A549 (cell line): ENCODE results near the gene KLRC4. TPM values are rescaled to one million over a fixed set of nuclear protein-coding genes. Genes with fewer than 3 reads are reported as not detected.

Experiments used
- ATAC-seq, 2 experiments: fragments of 200-7000 bp in 1 of 2; fragments of >200 bp in 1 of 2; cut with Nextera tagmentation in 1 of 2; cut with Tn5 transposase in 1 of 2; 3 replicates each; pipeline versions ENCODE4 v1.8.0 to v1.9.1; 2018 to 2020; ENCODE audit warnings: mild to moderate bottlenecking in 1 of 2, moderate library complexity in 1 of 2
- CTCF ChIA-PET: fragments of 300-600 bp; sonication (Branson Sonifier 250); formaldehyde crosslinking; extraction: SDS; loops from one replicate; lab custom pipeline; 2021; ENCODE audit warnings: antibody characterized with exemption, inconsistent platforms; lab: Yijun Ruan, JAX
- POLR2A ChIA-PET: fragments of 350-600 bp; formaldehyde crosslinking; extraction: SDS; loops from one replicate; lab custom pipeline; 2021; ENCODE audit warnings: antibody characterized with exemption, inconsistent platforms; lab: Yijun Ruan, JAX
- DNase-seq, 2 experiments: peaks; one replicate each; pipeline versions ENCODE4 v3.0.0 to v3.0.0-alpha.2; 2011 to 2016; ENCODE audit warnings: low read depth in 1 of 2, low spot score in 1 of 2
- FAIRE-seq: peaks from 2 replicates; lab custom pipeline; 2011; peaks lifted over from hg19 to GRCh38; lab: Jason Lieb, UNC
- H3K27ac ChIP-seq, 2 experiments: fragments of >200 bp; sonication (Bioruptor Twin); formaldehyde crosslinking; 3 replicates each; pipeline ENCODE4 v1.5.1; 2016 to 2017
- H3K4me1 ChIP-seq: fragments of >200 bp; sonication (Bioruptor Twin); formaldehyde crosslinking; 3 replicates; pipeline ENCODE4 v1.6.1; 2016
- H3K4me2 ChIP-seq: fragments of >200 bp; sonication (Bioruptor Twin); formaldehyde crosslinking; 3 replicates; pipeline ENCODE4 v1.6.1; 2016
- H3K4me3 ChIP-seq: fragments of >200 bp; sonication (Bioruptor Twin); formaldehyde crosslinking; 3 replicates; pipeline ENCODE4 v1.5.1; 2016
- H3K9me3 ChIP-seq: fragments of >200 bp; sonication (Bioruptor Twin); formaldehyde crosslinking; 3 replicates; pipeline ENCODE4 v1.6.1; 2016
- E2F6 ChIP-seq: IDR thresholded peaks from 2 replicates; pipeline ENCODE4 v1.6.1; 2012; ENCODE audit warnings: low read depth, borderline replicate concordance
- EHF ChIP-seq: fragments of 250-450 bp; sonication (Bioruptor Pico); IDR thresholded peaks from 2 replicates; pipeline ENCODE4 v1.5.0; 2020; ENCODE audit warnings: mild to moderate bottlenecking
- EHMT2 ChIP-seq: fragments of 200-600 bp; sonication (generic); IDR thresholded peaks from 2 replicates; pipeline ENCODE4 v1.6.1; 2016; ENCODE audit warnings: antibody characterized with exemption, low read depth, mild to moderate bottlenecking, moderate library complexity
- EP300 ChIP-seq, 2 experiments: fragments of >200 bp; sonication (Bioruptor Twin); formaldehyde crosslinking; IDR thresholded peaks; 2 replicates in 1 of 2; 3 replicates in 1 of 2; pipeline ENCODE4 v1.6.1; 2016 to 2017
- ESRRA ChIP-seq: fragments of 150-350 bp; IDR thresholded peaks from 2 replicates; pipeline ENCODE4 v1.6.1; 2014; ENCODE audit warnings: mild to moderate bottlenecking, low read length, borderline replicate concordance
- FOSL2 ChIP-seq, 2 experiments: fragments of 450-650 bp in 1 of 2; fragments of >200 bp in 1 of 2; sonication (Bioruptor Twin) in 1 of 2; formaldehyde crosslinking; IDR thresholded peaks; 2 replicates each; pipeline versions ENCODE4 v1.5.0 to v1.6.1; 2016 to 2020; ENCODE audit warnings: mild to moderate bottlenecking in 1 of 2, moderate library complexity in 1 of 2
- HOXA7 ChIP-seq: fragments of 250-450 bp; sonication (Bioruptor Pico); IDR thresholded peaks from 2 replicates; pipeline ENCODE4 v1.5.0; 2020; ENCODE audit warnings: mild to moderate bottlenecking, moderate library complexity
- HOXB5 ChIP-seq: fragments of 250-450 bp; sonication (Bioruptor Pico); IDR thresholded peaks from 2 replicates; pipeline ENCODE4 v1.5.0; 2020; ENCODE audit warnings: mild to moderate bottlenecking, moderate library complexity
- JUNB ChIP-seq: fragments of >200 bp; sonication (Bioruptor Twin); formaldehyde crosslinking; IDR thresholded peaks from 2 replicates; pipeline ENCODE4 v1.6.1; 2016
- KDM5A ChIP-seq: fragments of 200-600 bp; sonication (generic); IDR thresholded peaks from 2 replicates; pipeline ENCODE4 v1.6.1; 2016; ENCODE audit warnings: antibody characterized with exemption, mild to moderate bottlenecking
- MAFK ChIP-seq: fragments of 450-650 bp; IDR thresholded peaks from 2 replicates; pipeline ENCODE4 v1.6.1; 2014; ENCODE audit not compliant: partially characterized antibody
- MYC ChIP-seq: IDR thresholded peaks from 2 replicates; pipeline ENCODE4 v1.6.1; 2012; ENCODE audit warnings: mild to moderate bottlenecking, inconsistent platforms, low read length, improper control_type of control experiment, borderline replicate concordance
- NPAS2 ChIP-seq: fragments of 250-450 bp; sonication (Bioruptor Pico); IDR thresholded peaks from 2 replicates; pipeline ENCODE4 v1.8.0; 2022; ENCODE audit warnings: mild to moderate bottlenecking, moderate library complexity, borderline replicate concordance
- PBX3 ChIP-seq: IDR thresholded peaks from 2 replicates; pipeline ENCODE4 v1.6.1; 2012
- RAD21 ChIP-seq, 2 experiments: fragments of >200 bp in 1 of 2; sonication (Bioruptor Twin) in 1 of 2; formaldehyde crosslinking in 1 of 2; IDR thresholded peaks in 1 of 2; conservative IDR thresholded peaks in 1 of 2; 2 replicates in 1 of 2; 3 replicates in 1 of 2; pipeline ENCODE4 v1.6.1; 2012 to 2018; ENCODE audit warnings: inconsistent platforms in 1 of 2
- RFX5 ChIP-seq: fragments of 450-650 bp; IDR thresholded peaks from 2 replicates; pipeline ENCODE4 v1.7.1; 2014; ENCODE audit warnings: antibody characterized with exemption, mild to moderate bottlenecking, moderate library complexity
- SREBF2 ChIP-seq: fragments of 450-650 bp; IDR thresholded peaks from 2 replicates; pipeline ENCODE4 v1.6.1; 2014; ENCODE audit warnings: mild to moderate bottlenecking, moderate library complexity
- TP53 ChIP-seq: fragments of 250-450 bp; sonication (Bioruptor Pico); IDR thresholded peaks from 2 replicates; pipeline ENCODE4 v1.5.0; 2021; ENCODE audit warnings: mild to moderate bottlenecking, moderate library complexity
- ZSCAN20 ChIP-seq: fragments of 250-450 bp; sonication (Bioruptor Pico); IDR thresholded peaks from 2 replicates; pipeline ENCODE4 v1.8.0; 2022; ENCODE audit warnings: mild to moderate bottlenecking, moderate library complexity
- WGBS: methylation state at CpG from one replicate; pipeline ENCODE4 v1.1.6; 2017; ENCODE audit errors: missing lambda C conversion rate; 5-methylcytosine and 5-hydroxymethylcytosine counted together
- polyA plus RNA-seq, 4 experiments: library from polyadenylated mRNA; depleted of rRNA in 3 of 4; stranded (reverse); fragments of >200 nt; fragmentation: RNase III in 1 of 4; extraction: RNeasy Plus Mini Kit Qiagen cat#74134 plus additional on column Dnase treatment in 1 of 4; gene quantifications; 2 replicates in 3 of 4; 3 replicates in 1 of 4; pipeline ENCODE4 v1.2.3, GENCODE V29; 2011 to 2017
- TF ChIP-seq, protein P1 (sequence below): fragments of >200 bp; sonication (Bioruptor Twin); formaldehyde crosslinking; IDR thresholded peaks from 3 replicates; pipeline ENCODE4 v1.6.1; 2016
- TF ChIP-seq, protein P2 (sequence below): fragments of >200 bp; sonication (Bioruptor Twin); formaldehyde crosslinking; IDR thresholded peaks from 2 replicates; pipeline ENCODE4 v1.6.1; 2016

Gene KLRC4
- polyA plus RNA-seq, 2 of the 4 experiments (the other 2 are of a cell fraction): not detected

DNA sequence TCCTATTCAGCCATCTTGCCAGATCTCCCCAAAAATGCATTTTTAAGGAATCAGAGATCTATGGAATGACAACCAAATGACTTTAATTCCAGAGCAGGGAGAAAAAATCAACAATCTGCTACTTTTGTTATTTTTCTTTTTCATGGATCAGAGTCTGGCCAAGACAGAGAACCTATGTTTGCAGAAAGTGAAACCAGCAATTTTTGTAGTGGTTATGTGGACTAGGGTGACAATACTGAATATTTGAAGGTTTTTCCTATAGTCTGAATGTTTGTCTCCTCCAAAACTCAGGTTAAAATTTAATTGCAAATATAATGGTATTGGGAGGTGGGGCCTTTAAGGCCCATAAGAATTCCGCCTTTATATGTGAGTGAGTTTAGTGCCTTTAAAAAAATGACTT, 50.6 kb downstream of the KLRC4 start:
- FAIRE-seq: no peak
- ChIA-PET POLR2A (no interaction called here), CTCF (interaction anchor here (0.6 to 1.3 kb wide), 2 partner anchors 7 to 984 kb away, joined by 3 read pairs; no protein-coding TSS in a partner anchor)
- 80% methylated on average over 1 of the region's 1 CpG for WGBS
- no peak for ATAC-seq
- no peak overlapping the region for H3K27ac ChIP-seq
- TF ChIP-seq RFX5: no peak
- no peak for TF ChIP-seq TP53 (CRISPR knock-in tag)
- TF ChIP-seq, protein P1, sequence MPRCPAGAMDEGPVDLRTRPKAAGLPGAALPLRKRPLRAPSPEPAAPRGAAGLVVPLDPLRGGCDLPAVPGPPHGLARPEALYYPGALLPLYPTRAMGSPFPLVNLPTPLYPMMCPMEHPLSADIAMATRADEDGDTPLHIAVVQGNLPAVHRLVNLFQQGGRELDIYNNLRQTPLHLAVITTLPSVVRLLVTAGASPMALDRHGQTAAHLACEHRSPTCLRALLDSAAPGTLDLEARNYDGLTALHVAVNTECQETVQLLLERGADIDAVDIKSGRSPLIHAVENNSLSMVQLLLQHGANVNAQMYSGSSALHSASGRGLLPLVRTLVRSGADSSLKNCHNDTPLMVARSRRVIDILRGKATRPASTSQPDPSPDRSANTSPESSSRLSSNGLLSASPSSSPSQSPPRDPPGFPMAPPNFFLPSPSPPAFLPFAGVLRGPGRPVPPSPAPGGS: no peak
- TF ChIP-seq EHF: no peak
- TF ChIP-seq SREBF2: no peak
- no peak for TF ChIP-seq MAFK
- no peak for TF ChIP-seq HOXB5 (CRISPR knock-in tag)
- no peak for TF ChIP-seq E2F6
- TF ChIP-seq MYC: no peak
- TF ChIP-seq PBX3: no peak
- TF ChIP-seq, protein P2, sequence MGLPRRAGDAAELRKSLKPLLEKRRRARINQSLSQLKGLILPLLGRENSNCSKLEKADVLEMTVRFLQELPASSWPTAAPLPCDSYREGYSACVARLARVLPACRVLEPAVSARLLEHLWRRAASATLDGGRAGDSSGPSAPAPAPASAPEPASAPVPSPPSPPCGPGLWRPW: no peak
- TF ChIP-seq FOSL2 (IDR thresholded peaks at IDR 0.05): no peak
- TF ChIP-seq FOSL2 (CRISPR knock-in tag; IDR thresholded peaks at IDR 0.05): no peak
- TF ChIP-seq KDM5A: no peak
- no peak for TF ChIP-seq NPAS2 (CRISPR knock-in tag)
- TF ChIP-seq HOXA7 (CRISPR knock-in tag): no peak
- no peak for TF ChIP-seq EP300 (IDR thresholded peaks at IDR 0.05)
- no peak for TF ChIP-seq RAD21 (conservative IDR thresholded peaks at IDR 0.05 in 1 of 2, IDR thresholded peaks at IDR 0.05 in 1 of 2)
- TF ChIP-seq ESRRA: no peak
- no peak for TF ChIP-seq EHMT2
- no peaks in the 10 kb centered on the region for H3K9me3 ChIP-seq
- H3K4me3 ChIP-seq: no peak overlapping the region
- no peak overlapping the region for H3K4me2 ChIP-seq
- H3K4me1 ChIP-seq: 0 out of 3 replicates have a peak, but pooled peaks cover 2% of the 10 kb centered on the region
- no peak for DNase-seq

DNA sequence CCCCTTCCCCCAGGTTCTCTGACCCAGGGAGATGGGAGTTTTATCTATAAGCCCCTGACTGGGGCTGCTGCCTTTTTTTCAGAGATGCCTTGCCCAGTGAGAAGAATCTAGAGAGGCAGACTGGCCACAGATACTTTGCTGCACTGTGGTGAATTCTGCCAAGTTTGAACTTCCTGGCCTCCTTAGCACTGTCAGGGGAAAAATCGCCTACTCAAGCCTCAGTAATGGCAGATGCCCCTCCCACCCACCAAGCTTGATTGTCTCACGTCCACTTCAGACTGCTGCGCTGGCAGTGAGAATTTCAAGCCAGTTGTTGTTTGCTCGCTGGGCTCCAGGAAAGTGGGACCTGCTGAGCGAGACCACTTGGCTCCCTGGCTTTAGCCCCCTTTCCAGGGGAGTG, 51.4 kb downstream of the KLRC4 start:
- Histone ChIP-seq H3K27ac (no peak overlapping the region), H3K9me3 (no peaks in the 10 kb centered on the region), H3K4me1 (no peaks in the 10 kb centered on the region), H3K4me2 (no peak overlapping the region), H3K4me3 (no peak overlapping the region)
- CTCF ChIA-PET: interaction anchor here (1.3 kb wide), 1 partner anchor 8 kb away, joined by 3 read pairs; no protein-coding TSS in a partner anchor
- 75% methylated on average over 5 of the region's 5 CpGs for whole genome bisulfite sequencing
- no peak for ATAC-seq
- no peak for FAIRE-seq
- POLR2A ChIA-PET: no interaction called here
- TF ChIP-seq ZSCAN20 (CRISPR knock-in tag) (no peak), JUNB (no peak), PBX3 (no peak)
- TF ChIP-seq, protein P2: no peak
- DNase-seq: no peak

Other genes with a start within 250 kb of the KLRC4 start
- 0.59 and 0.95 TPM in 2 replicates for gene OLR1, start 237.6 kb downstream of the KLRC4 start, polyA plus RNA-seq (2011; rRNA removed)
- gene OLR1, start 237.6 kb downstream of the KLRC4 start, polyA plus RNA-seq (2017; fragmentation: RNase III; extraction: RNeasy Plus Mini Kit Qiagen cat#74134 plus additional on column Dnase treatment): 0.44 to 0.92 TPM (median 0.81 TPM) in 3 replicates
- gene TMEM52B, start 230.7 kb downstream of the KLRC4 start, polyA plus RNA-seq (2011; rRNA removed): 0.08 and 0.39 TPM in 2 replicates
- gene TMEM52B, start 230.7 kb downstream of the KLRC4 start, polyA plus RNA-seq (2017; fragmentation: RNase III; extraction: RNeasy Plus Mini Kit Qiagen cat#74134 plus additional on column Dnase treatment): 0.05 to 0.08 TPM (median 0.05 TPM) in 3 replicates
- 46.2 and 58.6 TPM in 2 replicates for gene GABARAPL1, start 196.9 kb downstream of the KLRC4 start, polyA plus RNA-seq (2011; rRNA removed)
- 28.7 to 37.8 TPM (median 35.9 TPM) in 3 replicates for gene GABARAPL1, start 196.9 kb downstream of the KLRC4 start, polyA plus RNA-seq (2017; fragmentation: RNase III; extraction: RNeasy Plus Mini Kit Qiagen cat#74134 plus additional on column Dnase treatment)
- gene KLRD1, start 101.9 kb downstream of the KLRC4 start, polyA plus RNA-seq (2011; rRNA removed): 0.01 TPM in 1 of 2 replicates, not detected in the other
- gene KLRD1, start 101.9 kb downstream of the KLRC4 start, polyA plus RNA-seq (2017; fragmentation: RNase III; extraction: RNeasy Plus Mini Kit Qiagen cat#74134 plus additional on column Dnase treatment): not detected in 3 replicates
- gene KLRK1, start 19.7 kb downstream of the KLRC4 start, polyA plus RNA-seq (2011; rRNA removed): not detected in 2 replicates
- not detected in 3 replicates for gene KLRK1, start 19.7 kb downstream of the KLRC4 start, polyA plus RNA-seq (2017; fragmentation: RNase III; extraction: RNeasy Plus Mini Kit Qiagen cat#74134 plus additional on column Dnase treatment)
- 0.10 TPM in 1 of 2 replicates, not detected in the other for gene KLRC3, start 10.8 kb upstream of the KLRC4 start, polyA plus RNA-seq (2011; rRNA removed)
- not detected in 3 replicates for gene KLRC3, start 10.8 kb upstream of the KLRC4 start, polyA plus RNA-seq (2017; fragmentation: RNase III; extraction: RNeasy Plus Mini Kit Qiagen cat#74134 plus additional on column Dnase treatment)
- 0.52 and 0.83 TPM in 2 replicates for gene KLRC2, start 26.3 kb upstream of the KLRC4 start, polyA plus RNA-seq (2011; rRNA removed)
- gene KLRC2, start 26.3 kb upstream of the KLRC4 start, polyA plus RNA-seq (2017; fragmentation: RNase III; extraction: RNeasy Plus Mini Kit Qiagen cat#74134 plus additional on column Dnase treatment): 0.25 to 0.42 TPM in 2 of 3 replicates, not detected in the other
- not detected in 2 replicates for gene KLRC1, start 43.6 kb upstream of the KLRC4 start, polyA plus RNA-seq (2011; rRNA removed)
- gene KLRC1, start 43.6 kb upstream of the KLRC4 start, polyA plus RNA-seq (2017; fragmentation: RNase III; extraction: RNeasy Plus Mini Kit Qiagen cat#74134 plus additional on column Dnase treatment): not detected in 3 replicates
- 0.93 and 1.9 TPM in 2 replicates for gene EIF2S3B, start 96.1 kb upstream of the KLRC4 start, polyA plus RNA-seq (2011; rRNA removed)
- 1.1 to 2.0 TPM (median 1.4 TPM) in 3 replicates for gene EIF2S3B, start 96.1 kb upstream of the KLRC4 start, polyA plus RNA-seq (2017; fragmentation: RNase III; extraction: RNeasy Plus Mini Kit Qiagen cat#74134 plus additional on column Dnase treatment)
- 43.1 and 90.5 TPM in 2 replicates for gene MAGOHB, start 203.9 kb upstream of the KLRC4 start, polyA plus RNA-seq (2011; rRNA removed)
- 83.4 to 93.3 TPM (median 83.5 TPM) in 3 replicates for gene MAGOHB, start 203.9 kb upstream of the KLRC4 start, polyA plus RNA-seq (2017; fragmentation: RNase III; extraction: RNeasy Plus Mini Kit Qiagen cat#74134 plus additional on column Dnase treatment)